ENCODE results near the gene SOX18.
"Not testable (repeated sequence)": the region's sequence is repeated elsewhere in the genome, so short reads cannot be mapped to it uniquely, and the experiment has no call there.

The SOX18 gene

DNA sequence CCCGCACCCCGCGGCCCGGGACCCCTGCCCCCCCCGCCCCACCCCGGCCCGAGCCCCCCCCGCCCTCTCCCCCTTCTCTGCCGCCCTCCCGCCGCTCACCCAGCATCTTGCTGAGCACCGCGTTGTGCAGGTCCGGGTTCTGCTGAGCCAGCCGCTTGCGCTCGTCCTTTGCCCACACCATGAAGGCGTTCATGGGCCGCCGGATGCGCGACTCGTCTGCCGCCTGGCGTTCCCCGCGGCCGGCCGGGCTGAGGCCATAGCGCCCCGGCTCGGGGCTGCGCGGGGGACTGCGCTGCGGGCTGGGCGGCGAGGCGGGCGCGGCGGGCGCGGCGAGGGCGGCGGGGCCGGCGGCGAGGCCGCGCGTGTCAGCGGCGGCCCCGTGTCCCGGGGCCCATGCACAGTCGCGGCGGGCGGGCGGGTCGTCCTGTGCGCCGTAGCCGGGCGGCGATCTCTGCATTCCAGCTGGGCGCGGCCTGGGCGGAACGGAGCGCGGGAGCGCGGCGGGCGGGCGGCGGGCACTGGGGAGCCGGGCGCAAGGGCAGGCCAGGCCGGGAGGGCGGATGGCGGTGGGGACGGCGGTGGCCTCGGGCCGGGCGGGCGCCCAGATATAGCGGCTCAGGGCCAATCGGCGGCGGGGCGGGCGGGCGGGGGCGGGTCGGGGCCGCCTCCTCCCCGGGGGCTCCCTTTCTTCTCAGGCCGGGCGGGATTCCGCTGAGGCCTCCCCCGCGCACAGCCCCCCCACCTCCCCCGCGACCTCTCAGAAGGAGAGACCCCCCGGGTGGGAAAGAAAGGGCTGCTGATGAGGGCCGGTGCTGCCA lies at the start of gene SOX18:
TSS of gene SOX18 (minus strand) at position 580 of the 818 bp plus-strand sequence. CDS start at position 457, 123 bp downstream.
- no peak for DNase-seq (ENCODE audit: low read depth, low spot score)

DNA sequence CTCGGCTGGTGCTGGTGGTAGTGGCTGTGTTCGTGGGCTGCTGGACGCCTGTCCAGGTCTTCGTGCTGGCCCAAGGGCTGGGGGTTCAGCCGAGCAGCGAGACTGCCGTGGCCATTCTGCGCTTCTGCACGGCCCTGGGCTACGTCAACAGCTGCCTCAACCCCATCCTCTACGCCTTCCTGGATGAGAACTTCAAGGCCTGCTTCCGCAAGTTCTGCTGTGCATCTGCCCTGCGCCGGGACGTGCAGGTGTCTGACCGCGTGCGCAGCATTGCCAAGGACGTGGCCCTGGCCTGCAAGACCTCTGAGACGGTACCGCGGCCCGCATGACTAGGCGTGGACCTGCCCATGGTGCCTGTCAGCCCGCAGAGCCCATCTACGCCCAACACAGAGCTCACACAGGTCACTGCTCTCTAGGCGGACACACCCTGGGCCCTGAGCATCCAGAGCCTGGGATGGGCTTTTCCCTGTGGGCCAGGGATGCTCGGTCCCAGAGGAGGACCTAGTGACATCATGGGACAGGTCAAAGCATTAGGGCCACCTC lies 49.1 kb upstream of the SOX18 start:
- no peak for DNase-seq (ENCODE audit: low read depth, low spot score)

DNA sequence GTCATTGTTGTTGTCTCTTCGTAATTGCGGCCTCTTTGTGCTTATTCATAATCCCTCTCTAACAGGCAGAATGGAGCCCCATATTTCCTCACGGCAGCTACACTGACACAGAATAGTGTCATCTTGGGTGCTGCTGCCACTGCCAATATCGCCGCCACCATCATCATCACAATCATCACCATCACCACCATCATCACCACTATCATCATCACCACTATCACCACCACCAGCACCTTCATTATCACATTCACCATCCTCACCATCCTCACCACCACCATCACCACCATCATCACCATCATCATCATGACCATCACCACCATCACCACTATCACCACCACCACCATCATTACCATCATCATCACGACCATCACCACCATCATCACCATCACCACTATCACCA lies 47.1 kb upstream of the SOX18 start:
- DNase-seq (ENCODE audit: low read depth, low spot score), result no peak

- no peak for DNase-seq (ENCODE audit: low read depth, low spot score)
Measured at GRCh38 chr20:64095927-64096326, 46.5 kb upstream of the SOX18 start.

DNA sequence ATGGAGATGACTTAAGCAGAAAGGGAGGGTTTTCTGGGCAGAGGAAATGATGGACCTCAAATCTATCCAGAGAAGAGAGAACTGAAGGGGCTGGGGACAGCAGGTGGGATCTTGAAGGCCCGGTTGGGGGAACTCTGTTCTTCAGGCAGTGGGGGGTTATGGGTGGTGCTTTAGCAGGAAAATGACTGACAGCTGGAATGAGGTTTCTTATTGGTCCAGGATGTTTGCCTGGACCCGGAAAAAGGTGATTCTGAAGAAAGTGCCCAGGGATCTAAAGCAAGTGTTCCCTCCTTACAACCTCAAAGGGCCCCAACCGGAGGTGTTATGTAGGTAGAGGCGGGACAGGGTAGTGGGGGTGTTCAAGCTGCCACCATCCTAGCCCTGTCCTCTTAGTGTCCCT lies 46.0 kb upstream of the SOX18 start:
- DNase-seq (ENCODE audit: low read depth, low spot score), result no peak

- no peak for DNase-seq (ENCODE audit: low read depth, low spot score)
Measured at GRCh38 chr20:64093013-64093503, 43.6 kb upstream of the SOX18 start.

GRCh38 chr20:64092258-64093012 lies 43.0 kb upstream of the SOX18 start:
- DNase-seq (ENCODE audit: low read depth, low spot score), result no peak

- DNase-seq (ENCODE audit: low read depth, low spot score), result no peak
Measured at GRCh38 chr20:64091770-64092169, 42.3 kb upstream of the SOX18 start.

DNA sequence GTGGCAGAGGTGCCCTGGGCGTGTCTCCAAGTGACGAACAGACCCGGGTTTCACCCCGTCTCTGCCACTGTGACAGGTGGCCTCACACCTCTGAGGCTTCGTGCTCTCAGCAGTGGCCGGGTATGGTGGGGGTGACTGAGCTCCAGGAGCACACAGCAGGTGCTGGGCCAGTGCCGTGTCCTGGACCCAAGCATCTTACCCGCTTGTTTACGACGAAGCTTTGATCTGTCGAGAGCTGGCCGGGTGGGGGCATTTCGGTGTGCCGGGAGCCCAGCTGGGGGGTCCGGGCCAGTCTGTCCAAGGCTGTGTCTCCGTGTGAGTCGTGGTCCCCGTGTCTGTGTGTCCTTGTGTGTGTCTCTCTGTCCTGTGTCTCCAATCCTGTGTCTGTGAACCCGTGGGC lies 41.9 kb upstream of the SOX18 start:
- no peak for DNase-seq (ENCODE audit: low read depth, low spot score)

DNA sequence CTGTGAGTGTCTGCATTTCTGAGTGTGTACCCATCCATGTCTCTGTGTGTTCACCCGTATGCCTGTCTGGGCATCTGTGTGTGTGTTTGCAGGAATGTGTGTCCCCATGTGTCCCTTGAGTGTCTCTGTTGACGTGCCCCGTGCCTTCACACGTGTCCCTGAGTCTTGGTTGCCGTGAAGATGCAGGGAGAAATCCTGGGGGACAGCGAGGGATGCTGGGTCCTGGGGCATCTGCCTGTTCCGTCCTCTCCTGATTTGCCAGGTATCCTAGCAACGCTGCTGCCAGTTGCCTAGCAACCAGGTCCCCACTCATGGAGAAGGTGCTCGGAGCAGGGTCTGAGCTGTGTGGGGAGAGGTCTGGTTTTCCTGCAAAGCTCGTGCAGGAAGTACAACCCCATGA lies 40.7 kb upstream of the SOX18 start:
- no peak for DNase-seq (ENCODE audit: low read depth, low spot score)

DNA sequence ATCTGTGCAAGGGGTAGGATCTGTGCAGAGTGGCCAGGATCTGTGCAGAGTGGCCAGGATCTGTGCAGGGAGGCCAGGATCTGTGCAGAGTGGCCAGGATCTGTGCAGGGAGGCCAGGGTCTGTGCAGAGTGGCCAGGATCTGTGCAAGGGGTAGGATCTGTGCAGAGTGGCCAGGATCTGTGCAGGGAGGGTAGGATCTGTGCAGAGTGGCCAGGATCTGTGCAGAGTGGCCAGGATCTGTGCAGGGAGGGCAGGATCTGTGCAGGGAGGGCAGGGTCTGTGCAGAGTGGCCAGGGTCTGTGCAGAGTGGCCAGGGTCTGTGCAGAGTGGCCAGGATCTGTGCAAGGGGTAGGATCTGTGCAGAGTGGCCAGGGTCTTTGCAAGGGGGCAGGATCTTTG lies 39.1 kb upstream of the SOX18 start:
- not testable (repeated sequence) for DNase-seq (ENCODE audit: low read depth, low spot score)

- not testable (repeated sequence) for DNase-seq (ENCODE audit: low read depth, low spot score)
Measured at GRCh38 chr20:64087226-64087825, 37.9 kb upstream of the SOX18 start.

- DNase-seq (ENCODE audit: low read depth, low spot score), result no peak
Measured at GRCh38 chr20:64086801-64087200, 37.4 kb upstream of the SOX18 start.

DNA sequence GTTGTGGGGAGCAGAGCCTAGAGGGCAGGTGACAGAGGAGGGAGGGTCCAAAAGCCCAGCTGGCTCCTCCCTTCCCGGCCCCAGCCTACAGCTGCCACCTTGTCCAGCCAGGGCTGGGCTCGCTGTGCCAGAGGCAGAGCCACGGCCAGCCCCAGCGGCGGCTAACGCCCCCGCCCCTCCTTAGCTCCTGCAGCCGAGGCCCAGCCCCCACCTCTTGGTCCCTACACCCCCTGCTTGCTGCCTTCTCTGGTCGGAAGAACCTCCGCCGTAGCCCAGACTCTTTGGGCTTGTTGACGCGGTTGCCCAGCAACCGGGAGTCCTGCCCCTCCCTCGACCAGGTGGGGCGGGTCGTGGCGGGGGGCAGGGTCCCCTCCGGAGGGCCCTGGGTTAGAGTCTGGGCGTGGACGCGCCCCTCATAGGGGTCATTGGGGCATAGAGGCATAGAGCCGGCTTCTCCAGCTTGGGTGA lies 35.3 kb upstream of the SOX18 start:
- no peak for DNase-seq (ENCODE audit: low read depth, low spot score)

GRCh38 chr20:64083804-64084684 lies 34.6 kb upstream of the SOX18 start, which contains the start of gene LKAAEAR1:
LKAAEAR1 (minus strand) TSS chr20:64084398; CDS start chr20:64084219, 179 bp downstream.
- DNase-seq (ENCODE audit: low read depth, low spot score), result no peak

- no peak for DNase-seq (ENCODE audit: low read depth, low spot score)
Measured at GRCh38 chr20:64083378-64083803, 34.0 kb upstream of the SOX18 start.

GRCh38 chr20:64082820-64083377 lies 33.5 kb upstream of the SOX18 start:
- no peak for DNase-seq (ENCODE audit: low read depth, low spot score)

DNA sequence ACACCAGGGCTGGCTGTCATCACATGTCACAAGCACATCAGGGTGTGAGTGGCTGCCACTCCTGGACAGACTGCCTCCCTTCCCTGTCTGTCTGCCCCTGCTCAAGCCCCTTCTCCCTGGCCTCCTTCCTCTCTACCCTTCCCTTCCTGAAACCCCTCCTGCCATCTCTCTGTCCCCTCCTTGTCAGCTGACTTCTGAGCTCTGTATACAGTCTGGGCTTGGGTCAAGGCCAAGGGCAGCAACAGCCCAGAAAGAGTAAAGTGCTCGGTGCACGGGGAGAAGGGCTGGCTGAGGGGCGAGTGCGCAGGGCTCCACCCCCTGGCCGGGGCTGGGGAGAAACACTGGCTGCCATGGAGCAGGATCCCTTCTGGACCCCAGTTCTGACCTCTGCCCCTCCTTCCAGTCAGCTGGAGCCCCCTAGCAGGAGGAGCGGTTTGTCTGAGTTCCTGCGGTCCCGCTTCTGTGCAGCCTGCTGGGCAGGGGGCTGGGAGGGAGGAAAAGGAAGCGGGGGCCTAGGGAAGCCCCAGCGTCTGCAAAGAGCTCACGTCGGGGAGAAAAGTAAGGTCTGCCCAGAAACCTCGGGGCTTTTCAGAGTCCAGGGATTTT lies 32.8 kb upstream of the SOX18 start:
- DNase-seq (ENCODE audit: low read depth, low spot score), result no peak

- no peak for DNase-seq (ENCODE audit: low read depth, low spot score)
Measured at GRCh38 chr20:64081624-64081964, 32.2 kb upstream of the SOX18 start.
